Stimulated activated CD8-positive, alpha-beta memory T cell treated with anti-CD3 and anti-CD28 coated beads, Interleukin-15, amount 100 ng/mL, for 1 hour (primary cell): ENCODE data around the gene GTF2H1.
A peak's percentile ranks its signal among the peaks of the same experiment; 100 is the strongest.
"Not testable (repeated sequence)": the region's sequence is repeated elsewhere in the genome, so short reads cannot be mapped to it uniquely, and the experiment has no call there.

Source experiments
- DNase-seq: peaks from one replicate; pipeline ENCODE4 v3.0.0-alpha.2; 2020; ENCODE audit warnings: low read depth

The GTF2H1 gene

DNA sequence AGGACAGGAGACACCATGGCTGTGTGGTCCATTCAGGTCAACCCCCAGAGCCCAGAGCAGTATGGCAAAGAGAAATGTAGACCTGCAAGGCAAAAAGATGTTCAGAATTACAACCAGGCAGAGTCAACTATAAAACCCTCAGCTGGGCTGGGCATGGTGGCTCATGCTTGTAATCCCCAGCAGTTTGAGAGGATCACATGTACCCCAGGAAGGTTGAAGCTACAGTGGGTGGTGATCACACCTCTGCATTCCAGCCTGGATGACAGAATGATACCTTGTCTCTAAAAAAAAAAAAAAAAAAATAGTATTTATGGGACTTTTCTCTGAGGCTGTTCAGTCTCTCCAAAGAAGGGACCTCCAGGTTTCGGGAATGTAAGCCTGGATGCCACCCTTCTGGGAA is 53.6 kb downstream of the GTF2H1 start:
- DNase-seq = no peak

DNA sequence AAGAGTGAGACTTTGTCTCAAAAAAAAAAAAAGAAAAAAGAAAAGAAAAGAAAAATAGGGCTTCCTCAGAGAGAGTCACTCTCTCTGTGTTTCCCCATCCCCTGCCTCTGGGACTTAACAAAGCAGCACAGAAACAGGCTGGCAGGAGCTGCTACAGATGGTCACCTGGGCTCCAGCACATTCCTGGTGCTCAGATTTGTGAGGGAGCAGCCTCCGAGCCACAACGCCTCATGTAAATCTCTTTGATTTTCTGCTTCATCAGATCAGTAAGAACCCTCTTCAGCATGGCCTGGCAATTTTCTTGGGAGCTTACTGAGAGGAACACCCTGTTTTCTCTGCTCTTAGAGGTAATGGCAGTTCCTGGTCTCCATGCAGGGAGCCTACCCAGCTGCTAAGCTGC is 56.8 kb downstream of the GTF2H1 start:
- DNase-seq = no peak

DNA sequence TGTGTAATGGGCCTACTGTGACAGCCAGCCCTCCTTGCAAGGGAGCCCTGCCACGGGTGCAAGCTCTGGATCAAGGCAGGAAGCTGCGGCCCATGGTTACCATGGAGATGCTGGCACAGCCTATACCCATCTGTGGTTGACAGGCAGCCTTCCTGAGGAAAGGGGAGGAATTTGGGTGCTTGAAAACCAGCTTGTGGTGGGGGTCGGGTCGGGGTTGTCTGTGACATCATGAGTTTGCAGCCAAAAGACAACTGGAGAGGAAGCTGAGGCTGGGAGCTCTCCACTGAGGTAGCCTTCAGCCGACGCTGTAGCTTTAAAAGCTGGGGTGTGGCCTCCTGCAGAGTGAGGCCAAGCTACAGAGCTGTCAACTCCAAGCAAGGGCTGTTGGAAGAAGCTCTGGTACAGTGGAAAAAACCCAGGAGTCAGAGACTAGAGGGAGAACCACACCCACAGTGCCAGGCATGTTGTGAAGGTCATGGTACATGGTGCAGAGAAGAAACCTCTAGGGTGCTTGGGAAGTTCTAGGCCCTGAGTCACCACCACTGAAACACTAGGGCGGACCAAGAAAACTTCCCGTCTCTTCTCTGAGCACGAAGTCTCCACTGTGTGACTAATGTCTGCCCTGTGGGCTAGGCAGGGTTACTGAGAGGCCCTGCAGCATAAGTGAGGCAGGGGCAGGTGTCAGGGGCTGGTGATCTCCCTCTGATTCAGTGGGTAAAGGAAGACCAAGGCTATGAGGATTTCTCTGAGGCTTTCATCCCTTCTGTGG is 61.2 kb downstream of the GTF2H1 start:
- no peak for DNase-seq

DNA sequence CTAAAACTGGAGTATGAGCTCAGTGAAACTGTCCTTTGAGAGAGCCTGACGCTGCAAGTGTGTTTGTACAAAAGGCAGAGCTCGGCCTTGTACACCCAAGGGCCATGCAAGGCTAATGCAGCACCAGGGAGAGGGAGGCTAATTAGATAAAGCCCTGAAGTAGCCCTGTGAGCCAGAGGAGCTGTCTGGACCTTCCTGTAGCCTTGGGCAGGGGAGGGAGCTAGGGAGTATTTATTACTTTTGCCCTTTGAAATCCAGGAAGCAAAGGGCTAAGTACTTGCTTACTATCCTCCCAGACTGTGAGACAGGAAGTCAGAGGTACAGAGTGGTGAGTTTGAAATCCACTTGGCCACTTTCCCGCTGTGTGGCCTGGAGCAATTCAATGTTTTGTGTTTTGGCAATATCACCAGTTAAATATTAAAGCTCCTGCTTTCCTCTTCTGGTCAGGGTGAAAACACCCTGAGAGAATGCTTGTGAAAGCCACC is 61.8 kb downstream of the GTF2H1 start:
- DNase-seq = no peak

DNA sequence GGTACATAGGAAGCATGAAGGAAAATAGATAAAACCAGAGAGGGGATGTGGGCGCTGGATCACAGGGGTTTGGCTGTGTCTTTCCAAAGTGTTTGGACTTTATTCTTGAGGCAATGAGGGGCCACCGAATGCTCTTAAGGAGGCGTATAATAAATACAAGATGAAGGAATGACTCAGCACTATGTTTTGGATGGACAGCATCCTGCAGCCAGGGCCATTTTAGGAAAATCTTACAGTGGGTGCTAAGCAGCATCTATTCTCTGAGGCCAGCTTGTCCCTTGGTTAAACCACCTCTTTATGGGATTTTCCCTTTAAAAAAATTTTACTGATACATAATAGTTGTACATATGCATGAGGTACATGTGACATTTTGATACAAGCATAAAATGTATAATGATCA is 67.7 kb downstream of the GTF2H1 start:
- DNase-seq = no peak

DNA sequence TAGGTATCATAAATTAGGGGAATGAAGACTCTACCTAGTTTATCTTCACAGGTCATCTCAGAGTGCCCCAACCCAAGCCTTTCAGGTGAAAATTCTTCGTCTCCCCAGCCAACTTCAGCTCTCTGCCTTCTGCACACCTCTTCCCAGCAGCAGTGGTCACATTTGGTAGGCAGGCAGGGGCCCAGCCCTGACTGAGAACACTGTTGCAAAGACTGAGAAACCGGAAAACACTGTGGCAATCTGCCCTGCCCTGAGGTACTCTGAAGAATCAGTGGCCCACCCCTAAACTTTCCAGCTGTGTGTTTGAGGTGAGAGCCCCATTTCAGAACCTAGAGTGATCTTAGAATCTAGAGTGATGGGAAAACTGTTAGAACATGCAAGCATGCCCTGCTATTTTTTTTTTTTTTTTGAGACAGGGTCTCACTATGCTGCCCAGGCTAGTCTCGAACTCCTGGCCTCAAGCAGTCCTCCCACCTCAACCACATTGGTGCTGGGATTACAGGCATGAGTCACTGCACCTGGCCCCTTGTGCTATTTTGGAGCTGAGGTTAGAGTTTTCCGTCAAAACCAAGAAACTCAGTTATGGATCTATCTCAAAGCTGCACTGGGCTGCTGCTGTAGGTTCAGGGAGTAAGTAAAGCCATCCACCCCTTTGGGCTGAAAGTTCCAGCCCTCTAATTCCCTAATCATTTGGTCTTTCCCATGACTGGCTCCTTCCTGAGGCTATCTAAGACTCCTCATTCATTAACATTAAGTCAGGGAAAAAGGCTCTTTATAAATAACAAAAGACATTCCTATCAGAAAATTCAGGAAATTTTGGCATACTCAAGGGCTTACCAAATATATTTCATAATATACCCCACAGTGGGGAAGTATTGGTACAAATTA is 70.3 kb downstream of the GTF2H1 start:
- DNase-seq = no peak

DNA sequence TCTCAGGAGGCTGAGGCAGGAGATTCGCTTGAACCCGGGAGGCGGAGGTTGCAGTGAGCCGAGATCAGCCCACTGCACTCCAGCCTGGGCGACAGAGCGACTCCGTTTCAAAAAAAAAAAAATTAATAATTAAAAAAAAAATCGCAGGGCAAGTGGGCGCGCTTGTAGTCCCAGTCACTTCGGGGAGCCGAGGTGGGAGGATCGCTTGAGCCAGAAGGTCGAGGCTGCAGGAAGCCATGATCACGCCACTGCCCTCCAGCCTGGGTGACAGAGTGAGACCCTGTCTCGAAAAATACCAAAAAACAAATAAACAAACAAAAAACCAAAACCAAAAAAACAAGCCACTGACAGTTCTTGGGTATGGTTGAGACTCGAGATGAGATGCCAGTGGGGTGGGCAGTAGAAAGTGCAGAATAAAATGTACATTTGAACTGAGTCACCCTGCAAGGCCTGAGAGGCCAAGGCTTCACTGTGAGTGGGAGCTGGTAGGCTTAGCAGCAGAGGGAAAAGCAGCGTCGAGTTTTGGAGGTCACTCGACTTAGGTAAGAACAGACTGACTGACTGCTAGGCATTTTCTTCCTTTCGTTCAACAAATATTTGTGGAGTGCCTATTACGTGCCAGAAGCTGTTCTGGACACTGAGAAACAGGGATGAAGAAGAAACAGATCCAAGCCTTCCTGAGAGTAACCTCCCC is 71.4 kb downstream of the GTF2H1 start:
- no peak for DNase-seq

DNA sequence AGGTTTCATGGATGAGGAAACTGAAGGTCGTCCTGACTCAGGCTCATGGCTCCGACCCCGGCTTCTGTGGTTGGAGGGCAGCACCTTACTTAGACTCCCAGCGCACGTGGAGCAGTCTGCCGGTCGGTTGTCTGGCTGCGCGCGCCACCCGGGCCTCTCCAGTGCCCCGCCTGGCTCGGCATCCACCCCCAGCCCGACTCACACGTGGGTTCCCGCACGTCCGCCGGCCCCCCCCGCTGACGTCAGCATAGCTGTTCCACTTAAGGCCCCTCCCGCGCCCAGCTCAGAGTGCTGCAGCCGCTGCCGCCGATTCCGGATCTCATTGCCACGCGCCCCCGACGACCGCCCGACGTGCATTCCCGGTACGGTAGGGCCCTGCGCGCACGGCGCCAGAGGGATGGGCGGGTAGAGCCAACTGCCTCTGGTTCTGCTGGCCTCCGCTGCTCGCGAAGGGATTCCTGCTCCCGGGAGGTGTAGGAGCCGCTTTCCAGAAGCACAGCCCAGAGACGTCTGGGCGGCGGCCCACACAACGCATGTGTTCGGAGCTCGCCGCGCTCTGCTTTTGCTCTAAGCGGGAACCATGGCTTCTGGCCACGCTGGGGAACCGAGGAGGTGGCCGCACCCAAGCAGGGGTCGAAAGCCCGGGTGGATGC is 72.0 kb downstream of the GTF2H1 start, which contains the start of gene LDHA:
Gene LDHA, plus strand, starts transcription at position 289 of the 653 bp plus-strand sequence. CDS start 2,280 bp downstream, outside the sequence.
- peak; percentile 99 for DNase-seq

DNA sequence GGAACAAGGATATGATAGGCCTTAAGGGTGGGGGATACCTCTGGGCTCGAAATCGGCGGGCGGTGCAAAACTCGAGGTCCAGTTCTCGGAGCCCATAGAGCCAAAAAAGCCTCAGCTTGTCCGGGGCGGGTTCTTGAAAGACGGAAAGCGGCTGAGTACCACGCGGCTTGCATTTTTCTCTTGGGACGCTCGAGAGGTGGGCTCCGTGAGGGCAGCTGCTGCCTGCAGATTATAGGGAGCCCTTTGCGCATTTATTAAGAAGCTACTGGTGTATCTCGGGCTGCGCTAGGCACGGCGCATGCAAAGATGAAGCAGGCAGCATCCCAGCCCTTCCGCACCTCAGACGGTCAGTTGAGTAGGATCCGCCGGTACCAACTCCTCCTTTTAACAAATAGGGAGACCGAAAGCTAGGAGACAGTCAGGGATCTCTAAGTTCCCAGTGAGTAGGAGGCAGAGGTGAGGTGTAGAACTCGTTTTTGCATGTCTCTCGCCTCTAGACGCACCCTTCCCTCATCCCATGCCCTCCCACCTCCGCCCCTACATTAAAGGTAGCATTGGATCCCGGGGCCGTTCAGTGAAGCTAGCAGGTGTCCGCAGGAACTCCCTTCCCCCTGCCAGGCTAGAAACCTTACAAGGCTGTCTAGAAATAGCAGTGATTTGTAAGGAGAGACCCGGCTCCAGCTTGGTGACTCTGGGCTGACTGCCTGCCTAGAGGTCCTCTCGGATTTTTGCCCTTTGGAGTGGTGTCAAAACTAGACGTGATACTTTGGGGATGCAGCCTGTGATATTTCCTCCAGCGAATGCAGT is 72.8 kb downstream of the GTF2H1 start:
- no peak for DNase-seq

DNA sequence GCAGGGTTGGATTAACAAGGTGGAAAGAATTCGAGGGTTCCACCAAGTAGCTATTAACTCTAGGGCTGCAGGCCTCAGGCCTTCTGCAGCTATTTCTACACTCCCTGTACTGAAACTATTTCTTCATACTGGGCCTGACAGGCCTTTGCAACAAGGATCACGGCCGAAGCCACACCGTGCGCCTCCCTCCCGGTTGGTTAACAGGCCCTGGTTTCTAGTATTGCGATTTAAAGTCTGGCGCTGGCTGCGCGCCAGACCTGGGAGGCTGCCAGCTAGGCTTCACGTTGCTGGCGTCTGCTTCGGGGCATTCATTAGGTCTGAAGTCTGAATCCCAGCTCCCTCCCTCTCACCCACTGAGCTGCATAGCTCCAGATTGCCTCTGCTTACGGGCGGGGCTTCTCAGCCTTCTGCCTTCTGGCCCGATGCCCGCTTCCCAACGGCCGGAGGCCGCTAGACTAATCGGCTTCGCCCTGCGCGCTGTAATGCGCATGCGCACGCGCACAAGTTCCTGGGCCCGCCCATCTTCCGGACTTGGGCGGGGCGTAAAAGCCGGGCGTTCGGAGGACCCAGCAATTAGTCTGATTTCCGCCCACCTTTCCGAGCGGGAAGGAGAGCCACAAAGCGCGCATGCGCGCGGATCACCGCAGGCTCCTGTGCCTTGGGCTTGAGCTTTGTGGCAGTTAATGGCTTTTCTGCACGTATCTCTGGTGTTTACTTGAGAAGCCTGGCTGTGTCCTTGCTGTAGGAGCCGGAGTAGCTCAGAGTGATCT is 73.6 kb downstream of the GTF2H1 start:
- peak; percentile 82 for DNase-seq

DNA sequence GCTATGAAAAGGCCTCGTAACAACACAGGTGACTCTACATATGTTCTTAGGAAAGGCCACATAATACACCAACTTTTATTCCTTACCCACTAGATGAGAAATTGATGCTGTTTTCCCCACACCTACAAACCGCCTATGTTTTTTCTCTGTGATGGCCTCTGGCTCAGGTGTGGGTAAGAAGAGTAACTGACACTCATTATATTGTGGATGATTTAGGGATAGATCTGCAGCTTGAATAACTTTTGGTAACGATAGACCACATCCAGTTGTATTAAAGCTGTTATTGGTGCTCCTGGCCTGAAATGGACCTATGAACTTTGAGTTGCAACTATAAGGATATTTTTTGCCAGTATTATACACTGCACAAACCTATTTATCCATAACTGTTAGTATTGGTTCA is 75.6 kb downstream of the GTF2H1 start:
- DNase-seq = no peak

DNA sequence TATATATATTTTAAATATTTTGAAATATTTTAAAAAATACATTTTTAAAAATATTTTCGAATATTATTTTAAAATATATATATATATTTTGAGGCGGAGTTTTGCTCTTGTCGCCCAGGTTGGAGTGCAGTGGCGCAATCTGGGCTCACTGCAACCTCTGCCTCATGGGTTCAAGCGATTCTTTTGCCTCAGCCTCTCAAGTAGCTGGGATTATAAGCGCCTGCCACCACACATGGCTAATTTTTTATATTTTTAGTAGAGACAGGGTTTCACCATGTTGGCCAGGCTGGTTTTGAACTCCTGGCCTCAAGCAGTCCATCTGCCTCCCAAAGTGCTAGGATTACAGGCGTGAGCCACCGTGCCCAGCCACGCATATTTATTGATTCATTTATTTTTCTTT is 78.7 kb downstream of the GTF2H1 start:
- not testable (repeated sequence) for DNase-seq

DNA sequence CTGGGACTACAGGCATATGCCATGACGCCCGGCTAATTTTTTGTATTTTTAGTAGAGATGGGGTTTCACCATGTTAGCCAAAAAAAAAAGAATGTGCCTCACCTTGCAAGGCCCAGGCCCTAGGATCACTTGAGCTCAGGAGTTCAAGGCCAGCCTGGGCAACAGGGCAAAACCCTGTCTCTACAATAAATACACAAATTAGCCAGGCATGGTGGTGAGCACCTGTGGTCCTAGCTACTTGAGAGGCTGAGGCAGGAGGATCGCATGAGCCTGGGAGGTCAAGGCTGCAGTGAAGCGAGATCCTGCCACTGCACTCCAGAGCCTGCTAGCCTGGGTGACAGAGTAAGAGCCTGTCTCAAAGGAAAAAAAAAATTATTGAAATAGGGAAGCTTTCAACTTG is 81.7 kb downstream of the GTF2H1 start:
- DNase-seq = no peak

DNA sequence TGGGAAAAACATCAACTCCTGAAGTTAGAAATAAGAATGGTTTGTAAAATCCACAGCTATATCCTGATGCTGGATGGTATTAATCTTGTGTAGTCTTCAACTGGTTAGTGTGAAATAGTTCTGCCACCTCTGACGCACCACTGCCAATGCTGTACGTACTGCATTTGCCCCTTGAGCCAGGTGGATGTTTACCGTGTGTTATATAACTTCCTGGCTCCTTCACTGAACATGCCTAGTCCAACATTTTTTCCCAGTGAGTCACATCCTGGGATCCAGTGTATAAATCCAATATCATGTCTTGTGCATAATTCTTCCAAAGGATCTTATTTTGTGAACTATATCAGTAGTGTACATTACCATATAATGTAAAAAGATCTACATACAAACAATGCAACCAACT is 85.0 kb downstream of the GTF2H1 start:
- DNase-seq = not testable (repeated sequence)

DNA sequence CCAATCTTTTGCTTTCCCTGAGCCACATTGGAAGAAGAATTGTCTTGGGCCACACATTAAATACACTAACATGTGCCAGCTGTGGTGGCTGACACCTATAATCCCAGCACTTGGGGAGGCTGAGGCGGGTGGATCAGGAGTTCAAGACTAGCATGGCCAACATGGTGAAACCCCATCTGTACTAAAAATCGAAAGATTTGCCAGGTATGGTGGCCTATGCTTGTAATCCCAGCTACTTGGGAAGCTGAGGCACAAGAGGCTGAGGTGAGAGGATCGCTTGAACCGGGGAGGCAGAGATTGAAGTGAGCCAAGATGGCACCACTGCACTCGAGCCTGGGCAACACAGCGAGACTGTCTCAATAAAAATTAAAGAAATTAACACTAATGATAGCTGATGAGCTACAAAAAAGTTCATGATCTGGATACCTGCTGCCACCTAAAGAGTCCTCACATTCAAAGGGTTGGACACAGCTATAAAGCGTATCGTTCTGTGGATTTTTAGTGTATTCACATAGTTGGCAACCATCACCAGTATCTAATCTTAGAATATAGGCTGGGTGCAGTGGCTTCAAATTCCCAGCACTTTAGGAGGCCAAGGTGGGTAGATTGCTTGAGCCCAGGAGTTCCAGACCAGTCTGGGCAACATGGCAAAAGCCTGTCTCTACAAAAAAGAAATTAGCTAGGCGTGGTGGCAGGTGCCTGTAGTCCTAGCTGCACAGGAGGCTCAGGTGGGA is 86.4 kb downstream of the GTF2H1 start:
- no peak for DNase-seq

DNA sequence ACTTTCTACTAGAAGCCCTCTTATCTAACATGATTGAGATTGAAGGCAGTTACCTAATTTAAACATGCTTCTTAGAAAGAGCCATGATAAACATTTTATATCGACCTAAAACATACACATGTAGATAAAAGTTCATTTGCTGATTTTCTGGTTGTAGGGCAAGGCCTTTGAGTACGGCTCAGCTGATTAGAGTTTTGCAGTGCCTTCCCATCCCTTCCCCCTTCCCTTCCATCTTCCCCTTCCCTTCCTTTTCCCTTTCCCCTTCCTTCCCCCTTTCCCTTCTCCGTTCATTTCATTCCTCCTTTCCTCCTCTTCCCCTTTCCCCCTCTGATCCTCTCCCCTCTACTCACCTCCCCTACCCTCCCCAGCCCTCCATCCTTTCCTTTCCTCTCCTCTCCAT is 94.1 kb downstream of the GTF2H1 start:
- DNase-seq = no peak
